Astrocyte (in vitro differentiated cells and primary cell): ENCODE measurements around the gene CPED1. TPM values are rescaled to one million over a fixed set of nuclear protein-coding genes. Genes with fewer than 3 reads are reported as not detected.

ENCODE experiments used
- DNase-seq: peaks from one replicate; pipeline ENCODE4 v3.0.0-alpha.2; 2010; ENCODE audit warnings: low read depth
- FAIRE-seq: peaks from 2 replicates; lab custom pipeline; 2011; peaks lifted over from hg19 to GRCh38; lab: Jason Lieb, UNC
- H2AFZ ChIP-seq: 2 replicates; pipeline ENCODE4 v1.6.0; 2012; ENCODE audit warnings: low read depth, low read length, inconsistent platforms
- H3K27ac ChIP-seq: 2 replicates; pipeline ENCODE4 v1.5.1; 2011; ENCODE audit warnings: low read depth, low read length, inconsistent platforms
- H3K27me3 ChIP-seq: 2 replicates; pipeline ENCODE4 v1.6.0; 2011; ENCODE audit warnings: low read length, inconsistent platforms; ENCODE audit not compliant: insufficient read depth
- H3K36me3 ChIP-seq: 2 replicates; pipeline ENCODE4 v1.5.1; 2011; ENCODE audit warnings: low read length, inconsistent platforms; ENCODE audit not compliant: insufficient read depth
- H3K4me1 ChIP-seq: 2 replicates; pipeline ENCODE4 v1.5.1; 2011; ENCODE audit warnings: low read length, inconsistent platforms; ENCODE audit not compliant: insufficient read depth
- H3K4me2 ChIP-seq: 2 replicates; pipeline ENCODE4 v1.6.0; 2012; ENCODE audit warnings: low read length, inconsistent platforms
- H3K4me3 ChIP-seq: 2 replicates; pipeline ENCODE4 v1.5.1; 2011; ENCODE audit warnings: low read depth, mild to moderate bottlenecking, low read length, inconsistent platforms; ENCODE audit not compliant: insufficient read depth
- H3K79me2 ChIP-seq: 2 replicates; pipeline ENCODE4 v1.6.0; 2012; ENCODE audit warnings: mild to moderate bottlenecking, low read length, inconsistent platforms; ENCODE audit not compliant: insufficient read depth
- H3K9ac ChIP-seq: 2 replicates; pipeline ENCODE4 v1.6.0; 2012; ENCODE audit warnings: mild to moderate bottlenecking, low read length, inconsistent platforms
- H3K9me3 ChIP-seq: 2 replicates; pipeline ENCODE4 v1.5.1; 2012; ENCODE audit warnings: low read depth, mild to moderate bottlenecking, low read length, inconsistent platforms; ENCODE audit not compliant: insufficient read depth
- H4K20me1 ChIP-seq: 2 replicates; pipeline ENCODE4 v1.6.0; 2012; ENCODE audit warnings: low read length, inconsistent platforms; ENCODE audit not compliant: insufficient read depth
- H3K27ac Mint-ChIP-seq: one replicate; pipeline ENCODE4 v1.8.0; 2021; ENCODE audit warnings: mild to moderate bottlenecking, mixed read lengths; ENCODE audit not compliant: unreplicated experiment
- H3K27me3 Mint-ChIP-seq: one replicate; pipeline ENCODE4 v1.8.0; 2021; ENCODE audit warnings: low read depth, mixed read lengths; ENCODE audit not compliant: unreplicated experiment
- H3K36me3 Mint-ChIP-seq: one replicate; pipeline ENCODE4 v1.8.0; 2021; ENCODE audit warnings: low read depth, mixed read lengths; ENCODE audit not compliant: unreplicated experiment
- H3K4me1 Mint-ChIP-seq: one replicate; pipeline ENCODE4 v1.8.0; 2021; ENCODE audit warnings: low read depth, mixed read lengths; ENCODE audit not compliant: unreplicated experiment
- H3K4me3 Mint-ChIP-seq: one replicate; pipeline ENCODE4 v1.8.0; 2021; ENCODE audit warnings: mild to moderate bottlenecking, moderate library complexity, mixed read lengths; ENCODE audit not compliant: unreplicated experiment
- H3K9me3 Mint-ChIP-seq: one replicate; pipeline ENCODE4 v1.8.0; 2021; ENCODE audit warnings: mild to moderate bottlenecking, mixed read lengths; ENCODE audit not compliant: unreplicated experiment
- CTCF ChIP-seq: IDR thresholded peaks from 2 replicates; pipeline ENCODE4 v1.5.1; 2011; ENCODE audit warnings: low read depth, mild to moderate bottlenecking, inconsistent platforms, low read length, moderate library complexity; ENCODE audit not compliant: insufficient read depth
- EZH2 ChIP-seq: IDR thresholded peaks from 2 replicates; pipeline ENCODE4 v1.6.1; 2012; ENCODE audit warnings: mild to moderate bottlenecking, low read length, inconsistent platforms; ENCODE audit not compliant: insufficient read depth
- total RNA-seq: library from RNA; stranded (reverse); gene quantifications from 2 replicates; pipeline ENCODE4 v1.2.1, GENCODE V29; 2021

CPED1 gene
- total RNA-seq, 1 donor from 2014 or later = 6.1 TPM

GRCh38 chr7:121020989-121021969, 32.8 kb downstream of the CPED1 start:
- Mint-ChIP-seq H3K27me3 (no peaks in the 10 kb centered on the region), H3K27ac (peak overlapping the region; percentile 15), H3K4me1 (peaks cover 42% of the 10 kb centered on the region), H3K9me3 (no peaks in the 10 kb centered on the region), H3K36me3 (peaks cover 2% of the 10 kb centered on the region), H3K4me3 (no peak overlapping the region)
- Histone ChIP-seq H3K9ac (no peak overlapping the region), H3K4me3 (no peak overlapping the region), H3K27ac (no peak overlapping the region), H3K4me1 (peaks cover 5% of the 10 kb centered on the region), H3K79me2 (no peaks in the 10 kb centered on the region), H2AFZ (no peak overlapping the region), H3K36me3 (no peaks in the 10 kb centered on the region), H3K4me2 (peak overlapping the region; percentile 43), H3K9me3 (no peaks in the 10 kb centered on the region), H3K27me3 (no peaks in the 10 kb centered on the region), H4K20me1 (no peaks in the 10 kb centered on the region)
- FAIRE-seq (no peak), DNase-seq (no peak)
- TF ChIP-seq EZH2 = no peak
- TF ChIP-seq CTCF = no peak

- Histone ChIP-seq H3K4me2 (no peak overlapping the region), H3K27ac (no peak overlapping the region), H4K20me1 (no peaks in the 10 kb centered on the region), H3K36me3 (no peaks in the 10 kb centered on the region), H3K4me3 (no peak overlapping the region), H2AFZ (no peak overlapping the region), H3K27me3 (no peaks in the 10 kb centered on the region), H3K9ac (no peak overlapping the region), H3K79me2 (no peaks in the 10 kb centered on the region), H3K9me3 (no peaks in the 10 kb centered on the region), H3K4me1 (peaks cover 9% of the 10 kb centered on the region)
- Mint-ChIP-seq H3K9me3 (no peaks in the 10 kb centered on the region), H3K4me1 (peaks cover 40% of the 10 kb centered on the region), H3K4me3 (no peak overlapping the region), H3K36me3 (peaks cover 2% of the 10 kb centered on the region), H3K27me3 (no peaks in the 10 kb centered on the region), H3K27ac (no peak overlapping the region)
- DNase-seq = no peak
- FAIRE-seq = peak; percentile 50
- no peak for TF ChIP-seq EZH2
- TF ChIP-seq CTCF = no peak
Measured at GRCh38 chr7:121023194-121023593, 34.7 kb downstream of the CPED1 start.
